ENCODE measurements around the gene FBXL17. TPM values are rescaled to one million over a fixed set of nuclear protein-coding genes. Genes with fewer than 3 reads are reported as not detected.

FBXL17 gene
- total RNA-seq, 1 experiment from 2014 or later: 8.8 TPM

GRCh38 chr5:108238936-108239887, 142.7 kb downstream of the FBXL17 start:
- H3K9ac ChIP-seq (ENCODE audit: low read length): no peak overlapping the region
- no peaks in the 10 kb centered on the region for H3K9me3 ChIP-seq (ENCODE audit: low read length)
- no TSS peak for BruUV-seq (replicated peaks)
- H3K27me3 ChIP-seq (ENCODE audit: low read length): no peaks in the 10 kb centered on the region
- CTCF ChIA-PET: no interaction called here
- H2AFZ ChIP-seq (ENCODE audit: low read length): no peak overlapping the region
- H4K20me1 ChIP-seq (ENCODE audit: low read length): no peaks in the 10 kb centered on the region
- POLR2A ChIA-PET (ENCODE audit: unreplicated experiment): no interaction called here
- H3K4me3 ChIP-seq (ENCODE audit: low read length): no peak overlapping the region
- H3K4me1 ChIP-seq (ENCODE audit: insufficient read depth, low read length): no peaks in the 10 kb centered on the region
- TF ChIP-seq, protein P1, sequence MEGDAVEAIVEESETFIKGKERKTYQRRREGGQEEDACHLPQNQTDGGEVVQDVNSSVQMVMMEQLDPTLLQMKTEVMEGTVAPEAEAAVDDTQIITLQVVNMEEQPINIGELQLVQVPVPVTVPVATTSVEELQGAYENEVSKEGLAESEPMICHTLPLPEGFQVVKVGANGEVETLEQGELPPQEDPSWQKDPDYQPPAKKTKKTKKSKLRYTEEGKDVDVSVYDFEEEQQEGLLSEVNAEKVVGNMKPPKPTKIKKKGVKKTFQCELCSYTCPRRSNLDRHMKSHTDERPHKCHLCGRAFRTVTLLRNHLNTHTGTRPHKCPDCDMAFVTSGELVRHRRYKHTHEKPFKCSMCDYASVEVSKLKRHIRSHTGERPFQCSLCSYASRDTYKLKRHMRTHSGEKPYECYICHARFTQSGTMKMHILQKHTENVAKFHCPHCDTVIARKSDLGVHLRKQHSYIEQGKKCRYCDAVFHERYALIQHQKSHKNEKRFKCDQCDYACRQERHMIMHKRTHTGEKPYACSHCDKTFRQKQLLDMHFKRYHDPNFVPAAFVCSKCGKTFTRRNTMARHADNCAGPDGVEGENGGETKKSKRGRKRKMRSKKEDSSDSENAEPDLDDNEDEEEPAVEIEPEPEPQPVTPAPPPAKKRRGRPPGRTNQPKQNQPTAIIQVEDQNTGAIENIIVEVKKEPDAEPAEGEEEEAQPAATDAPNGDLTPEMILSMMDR (conservative IDR thresholded peaks at IDR 0.05; ENCODE audit: low read depth, low read length): no peak
- no peak for ATAC-seq
- peak; percentile 27 for DNase-seq
- no peaks in the 10 kb centered on the region for H3K9me2 ChIP-seq (replicated peaks; ENCODE audit: low read length)
- H3K36me3 ChIP-seq (ENCODE audit: low read depth, low read length): no peaks in the 10 kb centered on the region
- intact Hi-C loops (cut with micrococcal nuclease): no loop called here
- H3K79me2 ChIP-seq (ENCODE audit: low read length): no peaks in the 10 kb centered on the region
- H3K4me2 ChIP-seq (ENCODE audit: low read length): no peak overlapping the region
- H3F3A ChIP-seq (ENCODE audit: low read length, unreplicated experiment): no peaks in the 10 kb centered on the region
- no peak overlapping the region for H3K27ac ChIP-seq (ENCODE audit: low read length)

DNA sequence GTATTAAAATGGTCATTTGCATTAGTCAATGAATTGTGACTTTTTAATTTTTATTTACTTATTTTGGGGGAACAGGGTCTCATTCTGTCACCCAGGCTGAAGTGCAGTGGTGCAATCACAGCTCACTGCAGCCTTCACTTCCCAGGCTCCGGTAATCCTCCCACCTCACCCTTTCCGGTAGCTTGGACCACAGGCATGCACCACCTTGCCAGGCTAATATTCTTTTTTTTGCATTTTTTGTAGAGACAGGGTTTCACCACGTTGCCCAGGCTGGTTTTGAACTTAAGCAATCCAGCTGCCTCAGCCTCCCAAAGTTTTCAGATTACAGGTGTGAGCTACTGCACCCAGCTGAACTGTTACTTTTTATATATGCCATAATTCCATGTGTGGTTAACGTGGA, 143.4 kb downstream of the FBXL17 start:
- intact Hi-C loops (cut with micrococcal nuclease): no loop called here
- CTCF ChIA-PET: no interaction called here
- Histone ChIP-seq H3K9ac (ENCODE audit: low read length) (no peak overlapping the region), H3K79me2 (ENCODE audit: low read length) (no peaks in the 10 kb centered on the region), H3K4me1 (ENCODE audit: insufficient read depth, low read length) (peaks cover 2% of the 10 kb centered on the region), H3K27ac (ENCODE audit: low read length) (no peak overlapping the region), H2AFZ (ENCODE audit: low read length) (no peak overlapping the region), H3K36me3 (ENCODE audit: low read depth, low read length) (no peaks in the 10 kb centered on the region), H3K27me3 (ENCODE audit: low read length) (no peaks in the 10 kb centered on the region), H3K4me3 (ENCODE audit: low read length) (no peak overlapping the region), H3K9me2 (replicated peaks; ENCODE audit: low read length) (no peaks in the 10 kb centered on the region), H3K4me2 (ENCODE audit: low read length) (no peak overlapping the region), H3F3A (ENCODE audit: low read length, unreplicated experiment) (no peaks in the 10 kb centered on the region), H4K20me1 (ENCODE audit: low read length) (no peaks in the 10 kb centered on the region), H3K9me3 (ENCODE audit: low read length) (no peaks in the 10 kb centered on the region)
- DNase-seq: no peak
- POLR2A ChIA-PET (ENCODE audit: unreplicated experiment): no interaction called here
- TF ChIP-seq EZH2phosphoT487 (IDR thresholded peaks at IDR 0.05; ENCODE audit: borderline replicate concordance, low read length) (no peak), EZH2 (IDR thresholded peaks at IDR 0.05; ENCODE audit: low read length, unreplicated experiment) (no peak)
- TF ChIP-seq, protein P1 (conservative IDR thresholded peaks at IDR 0.05; ENCODE audit: low read depth, low read length): no peak
- no peak for ATAC-seq
- BruUV-seq (replicated peaks): no TSS peak

DNA sequence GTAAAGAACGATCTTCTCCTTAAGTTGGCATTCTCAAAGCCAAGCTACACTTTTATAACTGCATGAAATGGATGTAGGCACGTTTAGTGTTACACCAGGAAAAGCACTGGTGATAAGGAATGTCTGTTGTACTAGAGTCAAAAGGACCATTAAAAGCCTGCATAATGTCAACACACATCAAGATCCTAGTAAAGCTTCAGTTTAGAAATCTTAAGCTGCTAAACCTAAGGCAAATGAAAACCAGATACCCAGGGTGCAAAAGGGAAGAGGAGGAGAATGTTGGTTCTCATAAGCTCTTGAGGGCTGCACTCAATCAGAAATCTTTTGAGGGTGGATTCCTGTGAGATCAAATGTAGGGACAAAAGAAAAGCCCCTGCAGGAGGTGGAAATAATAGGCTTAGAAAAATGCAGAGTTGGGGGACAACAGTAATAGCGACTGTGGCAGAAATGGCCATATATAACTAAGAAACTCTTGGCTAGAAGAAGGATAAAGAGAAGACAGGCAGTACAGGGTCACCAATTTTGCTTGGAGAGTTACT, 148.2 kb downstream of the FBXL17 start:
- intact Hi-C loops (cut with micrococcal nuclease): no loop called here
- no peaks in the 10 kb centered on the region for H3K9me2 ChIP-seq (replicated peaks; ENCODE audit: low read length)
- H3K27me3 ChIP-seq (ENCODE audit: low read length): no peaks in the 10 kb centered on the region
- no peaks in the 10 kb centered on the region for H3K79me2 ChIP-seq (ENCODE audit: low read length)
- no peak overlapping the region for H3K4me3 ChIP-seq (ENCODE audit: low read length)
- no peak for DNase-seq
- TF ChIP-seq EZH2 (IDR thresholded peaks at IDR 0.05; ENCODE audit: low read length, unreplicated experiment) (no peak), EZH2phosphoT487 (IDR thresholded peaks at IDR 0.05; ENCODE audit: borderline replicate concordance, low read length) (no peak)
- TF ChIP-seq, protein P1 (conservative IDR thresholded peaks at IDR 0.05; ENCODE audit: low read depth, low read length): no peak
- H4K20me1 ChIP-seq (ENCODE audit: low read length): no peaks in the 10 kb centered on the region
- peaks cover 10% of the 10 kb centered on the region for H3K4me1 ChIP-seq (ENCODE audit: insufficient read depth, low read length)
- H2AFZ ChIP-seq (ENCODE audit: low read length): no peak overlapping the region
- H3K27ac ChIP-seq (ENCODE audit: low read length): no peak overlapping the region
- ATAC-seq: 0 out of 2 replicates have a peak, but pooled peaks have one; percentile 11
- H3K36me3 ChIP-seq (ENCODE audit: low read depth, low read length): no peaks in the 10 kb centered on the region
- H3K9ac ChIP-seq (ENCODE audit: low read length): no peak overlapping the region
- peak overlapping the region; percentile 16; the same call in 1 of the 2 replicates for H3K4me2 ChIP-seq (ENCODE audit: low read length)
- ChIA-PET POLR2A (ENCODE audit: unreplicated experiment) (no interaction called here), CTCF (no interaction called here)
- no TSS peak for BruUV-seq (replicated peaks)
- no peaks in the 10 kb centered on the region for H3F3A ChIP-seq (ENCODE audit: low read length, unreplicated experiment)
- no peaks in the 10 kb centered on the region for H3K9me3 ChIP-seq (ENCODE audit: low read length)
